Measurements from ENCODE around the gene SAFB. TPM values are rescaled to one million over a fixed set of nuclear protein-coding genes. Genes with fewer than 3 reads are reported as not detected.
"Not testable (repeated sequence)": the region's sequence is repeated elsewhere in the genome, so short reads cannot be mapped to it uniquely, and the experiment has no call there.

Gene SAFB
- total RNA-seq, 3 donors from 2014 or later, result 169 to 191 (median 186) TPM

- Mint-ChIP-seq H3K4me3 (no peak overlapping the region), H3K27me3 (ENCODE audit: low read depth) (no peaks in the 10 kb centered on the region), H3K9me3 (no peaks in the 10 kb centered on the region), H3K36me3 (ENCODE audit: insufficient read depth) (peaks cover 30% of the 10 kb centered on the region), H3K4me1 (ENCODE audit: low read depth) (peaks cover 11% of the 10 kb centered on the region)
- ATAC-seq, result no peak
- DNase-seq, result no peak
Observed at GRCh38 chr19:5694167-5694955, 71.5 kb downstream of the SAFB start.

GRCh38 chr19:5694956-5695648, 72.2 kb downstream of the SAFB start:
- H3K9me3 Mint-ChIP-seq, result no peaks in the 10 kb centered on the region
- peaks cover 30% of the 10 kb centered on the region for H3K36me3 Mint-ChIP-seq (ENCODE audit: insufficient read depth)
- no peak overlapping the region for H3K4me3 Mint-ChIP-seq

GRCh38 chr19:5695649-5696195, 72.8 kb downstream of the SAFB start:
- no peak for ATAC-seq
- no peak for DNase-seq
- no peak overlapping the region for H3K4me3 Mint-ChIP-seq
- H3K36me3 Mint-ChIP-seq (ENCODE audit: insufficient read depth), result peaks cover 31% of the 10 kb centered on the region
- no peaks in the 10 kb centered on the region for H3K27me3 Mint-ChIP-seq (ENCODE audit: low read depth)
- H3K9me3 Mint-ChIP-seq, result no peaks in the 10 kb centered on the region
- H3K4me1 Mint-ChIP-seq (ENCODE audit: low read depth), result peaks cover 8% of the 10 kb centered on the region

More at GRCh38 chr19:5694956-5695648, 72.2 kb downstream of the SAFB start:
- DNase-seq, result no peak
- Mint-ChIP-seq H3K4me1 (ENCODE audit: low read depth) (peaks cover 8% of the 10 kb centered on the region), H3K27me3 (ENCODE audit: low read depth) (no peaks in the 10 kb centered on the region)
- ATAC-seq, result no peak

GRCh38 chr19:5696196-5697021, 73.5 kb downstream of the SAFB start:
- ATAC-seq (no peak), DNase-seq (no peak)
- Mint-ChIP-seq H3K4me3 (no peak overlapping the region), H3K36me3 (ENCODE audit: insufficient read depth) (peaks cover 30% of the 10 kb centered on the region), H3K27me3 (ENCODE audit: low read depth) (no peaks in the 10 kb centered on the region), H3K4me1 (ENCODE audit: low read depth) (peaks cover 8% of the 10 kb centered on the region), H3K9me3 (no peaks in the 10 kb centered on the region)

GRCh38 chr19:5697022-5697889, 74.4 kb downstream of the SAFB start:
- Mint-ChIP-seq H3K36me3 (ENCODE audit: insufficient read depth) (peaks cover 30% of the 10 kb centered on the region), H3K4me3 (no peak overlapping the region), H3K9me3 (no peaks in the 10 kb centered on the region)

GRCh38 chr19:5697890-5698634, 75.2 kb downstream of the SAFB start:
- H3K4me3 Mint-ChIP-seq, result no peak overlapping the region
- H3K9me3 Mint-ChIP-seq, result no peaks in the 10 kb centered on the region
- H3K27me3 Mint-ChIP-seq (ENCODE audit: low read depth), result no peaks in the 10 kb centered on the region
- ATAC-seq (no peak), DNase-seq (no peak)
- H3K4me1 Mint-ChIP-seq (ENCODE audit: low read depth), result peaks cover 1% of the 10 kb centered on the region
- peaks cover 27% of the 10 kb centered on the region for H3K36me3 Mint-ChIP-seq (ENCODE audit: insufficient read depth)

More at GRCh38 chr19:5697022-5697889, 74.4 kb downstream of the SAFB start:
- Mint-ChIP-seq H3K27me3 (ENCODE audit: low read depth) (no peaks in the 10 kb centered on the region), H3K4me1 (ENCODE audit: low read depth) (peaks cover 5% of the 10 kb centered on the region)
- ATAC-seq (no peak), DNase-seq (no peak)

- H3K4me1 Mint-ChIP-seq (ENCODE audit: low read depth), result peaks cover 1% of the 10 kb centered on the region
- ATAC-seq, result no peak
- H3K27me3 Mint-ChIP-seq (ENCODE audit: low read depth), result no peaks in the 10 kb centered on the region
- DNase-seq, result no peak
- H3K36me3 Mint-ChIP-seq (ENCODE audit: insufficient read depth), result peaks cover 28% of the 10 kb centered on the region
- H3K9me3 Mint-ChIP-seq, result no peaks in the 10 kb centered on the region
- H3K4me3 Mint-ChIP-seq, result no peak overlapping the region
Observed at GRCh38 chr19:5698635-5699422, 75.9 kb downstream of the SAFB start.

- no peak for ATAC-seq
- H3K36me3 Mint-ChIP-seq (ENCODE audit: insufficient read depth), result peaks cover 28% of the 10 kb centered on the region
- peaks cover 1% of the 10 kb centered on the region for H3K4me1 Mint-ChIP-seq (ENCODE audit: low read depth)
- DNase-seq, result no peak
- H3K27me3 Mint-ChIP-seq (ENCODE audit: low read depth), result no peaks in the 10 kb centered on the region
- H3K4me3 Mint-ChIP-seq, result no peak overlapping the region
- H3K9me3 Mint-ChIP-seq, result no peaks in the 10 kb centered on the region
Observed at GRCh38 chr19:5700455-5701092, 77.7 kb downstream of the SAFB start.

- ATAC-seq, result not testable (repeated sequence)
Observed at GRCh38 chr19:5702053-5702410, 79.1 kb downstream of the SAFB start.

GRCh38 chr19:5703819-5704818, 81.2 kb downstream of the SAFB start:
- H3K36me3 Mint-ChIP-seq (ENCODE audit: insufficient read depth), result peaks cover 18% of the 10 kb centered on the region
- no peak overlapping the region for H3K4me3 Mint-ChIP-seq
- no peak for ATAC-seq
- H3K4me1 Mint-ChIP-seq (ENCODE audit: low read depth), result no peaks in the 10 kb centered on the region
- DNase-seq, result no peak
- no peaks in the 10 kb centered on the region for H3K27me3 Mint-ChIP-seq (ENCODE audit: low read depth)
- H3K9me3 Mint-ChIP-seq, result no peaks in the 10 kb centered on the region

More at GRCh38 chr19:5702053-5702410, 79.1 kb downstream of the SAFB start:
- DNase-seq; H3K4me1 Mint-ChIP-seq (ENCODE audit: low read depth); H3K9me3 Mint-ChIP-seq; H3K27me3 Mint-ChIP-seq (ENCODE audit: low read depth); H3K4me3 Mint-ChIP-seq: not testable (repeated sequence)
- H3K36me3 Mint-ChIP-seq (ENCODE audit: insufficient read depth), result peaks cover 26% of the 10 kb centered on the region

- Mint-ChIP-seq H3K27me3 (ENCODE audit: low read depth) (no peaks in the 10 kb centered on the region), H3K4me3 (no peak overlapping the region), H3K36me3 (ENCODE audit: insufficient read depth) (peaks cover 15% of the 10 kb centered on the region), H3K9me3 (no peaks in the 10 kb centered on the region), H3K4me1 (ENCODE audit: low read depth) (no peaks in the 10 kb centered on the region)
- DNase-seq (no peak), ATAC-seq (no peak)
Observed at GRCh38 chr19:5705552-5705951, 82.7 kb downstream of the SAFB start.
